ENCODE results near the gene TLR10.

TLR10 gene

GRCh38 chr4:38795087-38795486 lies 12.3 kb upstream of the TLR10 start:
- H3K27me3 Mint-ChIP-seq (ENCODE audit: low read depth) = no peaks in the 10 kb centered on the region
- H3K4me3 Mint-ChIP-seq = no peak overlapping the region
- no peak overlapping the region for H3K27ac Mint-ChIP-seq

GRCh38 chr4:38794051-38794450 lies 11.3 kb upstream of the TLR10 start:
- Mint-ChIP-seq H3K9me3 (peaks cover 11% of the 10 kb centered on the region), H3K36me3 (ENCODE audit: low read depth) (no peaks in the 10 kb centered on the region), H3K27me3 (ENCODE audit: low read depth) (no peaks in the 10 kb centered on the region), H3K4me3 (no peak overlapping the region), H3K4me1 (no peaks in the 10 kb centered on the region), H3K27ac (no peak overlapping the region)
- no peak for TF ChIP-seq CTCF (IDR thresholded peaks at IDR 0.05; ENCODE audit: unreplicated experiment in 3 of 3)

More at GRCh38 chr4:38795087-38795486, 12.3 kb upstream of the TLR10 start:
- H3K36me3 Mint-ChIP-seq (ENCODE audit: low read depth) = no peaks in the 10 kb centered on the region
- TF ChIP-seq CTCF (IDR thresholded peaks at IDR 0.05; ENCODE audit: unreplicated experiment in 3 of 3) = no peak
- H3K9me3 Mint-ChIP-seq = peaks cover 11% of the 10 kb centered on the region
- H3K4me1 Mint-ChIP-seq = no peaks in the 10 kb centered on the region

GRCh38 chr4:38791010-38791409 lies 8.2 kb upstream of the TLR10 start:
- TF ChIP-seq CTCF (IDR thresholded peaks at IDR 0.05; ENCODE audit: unreplicated experiment in 3 of 3) = no peak
- no peaks in the 10 kb centered on the region for H3K4me1 Mint-ChIP-seq
- no peaks in the 10 kb centered on the region for H3K27me3 Mint-ChIP-seq (ENCODE audit: low read depth)
- H3K27ac Mint-ChIP-seq = no peak overlapping the region
- H3K9me3 Mint-ChIP-seq = peaks cover 13% of the 10 kb centered on the region
- H3K36me3 Mint-ChIP-seq (ENCODE audit: low read depth) = no peaks in the 10 kb centered on the region
- H3K4me3 Mint-ChIP-seq = no peak overlapping the region

GRCh38 chr4:38788317-38788716 lies 5.5 kb upstream of the TLR10 start:
- Mint-ChIP-seq H3K27me3 (ENCODE audit: low read depth) (no peaks in the 10 kb centered on the region), H3K27ac (no peak overlapping the region), H3K4me3 (no peak overlapping the region), H3K9me3 (peaks cover 7% of the 10 kb centered on the region), H3K4me1 (no peaks in the 10 kb centered on the region), H3K36me3 (ENCODE audit: low read depth) (no peaks in the 10 kb centered on the region)
- TF ChIP-seq CTCF (IDR thresholded peaks at IDR 0.05; ENCODE audit: unreplicated experiment in 3 of 3) = no peak

GRCh38 chr4:38787693-38788092 lies 4.9 kb upstream of the TLR10 start:
- peaks cover 2% of the 10 kb centered on the region for H3K4me1 Mint-ChIP-seq
- H3K27ac Mint-ChIP-seq = no peak overlapping the region
- H3K4me3 Mint-ChIP-seq = no peak overlapping the region
- H3K27me3 Mint-ChIP-seq (ENCODE audit: low read depth) = peaks cover 2% of the 10 kb centered on the region
- TF ChIP-seq CTCF (IDR thresholded peaks at IDR 0.05; ENCODE audit: unreplicated experiment in 3 of 3) = no peak
- no peaks in the 10 kb centered on the region for H3K36me3 Mint-ChIP-seq (ENCODE audit: low read depth)
- peaks cover 7% of the 10 kb centered on the region for H3K9me3 Mint-ChIP-seq

GRCh38 chr4:38785901-38786402 lies 3.2 kb upstream of the TLR10 start:
- H3K4me1 Mint-ChIP-seq = peaks cover 4% of the 10 kb centered on the region
- peaks cover 3% of the 10 kb centered on the region for H3K27me3 Mint-ChIP-seq (ENCODE audit: low read depth)
- TF ChIP-seq CTCF (IDR thresholded peaks at IDR 0.05; ENCODE audit: unreplicated experiment in 3 of 3) = no peak
- H3K36me3 Mint-ChIP-seq (ENCODE audit: low read depth) = no peaks in the 10 kb centered on the region
- no peak overlapping the region for H3K4me3 Mint-ChIP-seq
- peaks cover 7% of the 10 kb centered on the region for H3K9me3 Mint-ChIP-seq
- no peak overlapping the region for H3K27ac Mint-ChIP-seq
